Measurements from ENCODE around the gene PPP2R2D.
"Not testable (repeated sequence)": the region's sequence is repeated elsewhere in the genome, so short reads cannot be mapped to it uniquely, and the experiment has no call there.

PPP2R2D gene

GRCh38 chr10:131979821-131980270 is 79.0 kb downstream of the PPP2R2D start:
- no peak for DNase-seq (ENCODE audit: low read depth, low spot score)

GRCh38 chr10:131980321-131980720 is 79.5 kb downstream of the PPP2R2D start:
- no peak for DNase-seq (ENCODE audit: low read depth, low spot score)
- H3K4me3 ChIP-seq (ENCODE audit: low read length) = peak overlapping the region; percentile 90

More at GRCh38 chr10:131979821-131980270, 79.0 kb downstream of the PPP2R2D start:
- peak overlapping the region; percentile 90 for H3K4me3 ChIP-seq (ENCODE audit: low read length)

GRCh38 chr10:131980761-131981428 is 80.1 kb downstream of the PPP2R2D start:
- H3K4me3 ChIP-seq (ENCODE audit: low read length) = peak overlapping the region; percentile 90
- DNase-seq (ENCODE audit: low read depth, low spot score) = no peak

- peak; percentile 83 for DNase-seq (ENCODE audit: low read depth, low spot score)
- peak within 1 kb of the TSS; percentile 90 for H3K4me3 ChIP-seq (ENCODE audit: low read length)
Measured at GRCh38 chr10:131981429-131982184, 80.8 kb downstream of the PPP2R2D start, which contains the start of gene BNIP3. TSS of gene BNIP3 (minus strand) at chr10:131981923. CDS start at chr10:131981806, 117 bp downstream.

- DNase-seq (ENCODE audit: low read depth, low spot score) = no peak
- H3K4me3 ChIP-seq (ENCODE audit: low read length) = peak overlapping the region; percentile 56
Measured at GRCh38 chr10:131982185-131982756, 81.5 kb downstream of the PPP2R2D start.

GRCh38 chr10:131982796-131983195 is 82.0 kb downstream of the PPP2R2D start:
- peak overlapping the region; percentile 56 for H3K4me3 ChIP-seq (ENCODE audit: low read length)
- DNase-seq (ENCODE audit: low read depth, low spot score) = no peak

- DNase-seq (ENCODE audit: low read depth, low spot score) = no peak
- no peak overlapping the region for H3K4me3 ChIP-seq (ENCODE audit: low read length)
Measured at GRCh38 chr10:131983780-131984179, 83.0 kb downstream of the PPP2R2D start.

- not testable (repeated sequence) for H3K4me3 ChIP-seq (ENCODE audit: low read length); DNase-seq (ENCODE audit: low read depth, low spot score)
Measured at GRCh38 chr10:131986851-131987250, 86.0 kb downstream of the PPP2R2D start.

GRCh38 chr10:131987301-131987700 is 86.5 kb downstream of the PPP2R2D start:
- DNase-seq (ENCODE audit: low read depth, low spot score) = not testable (repeated sequence)

GRCh38 chr10:131987786-131988185 is 87.0 kb downstream of the PPP2R2D start:
- H3K4me3 ChIP-seq (ENCODE audit: low read length); DNase-seq (ENCODE audit: low read depth, low spot score): not testable (repeated sequence)

More at GRCh38 chr10:131987301-131987700, 86.5 kb downstream of the PPP2R2D start:
- not testable (repeated sequence) for H3K4me3 ChIP-seq (ENCODE audit: low read length)

GRCh38 chr10:131991726-131992125 is 90.9 kb downstream of the PPP2R2D start:
- no peak overlapping the region for H3K4me3 ChIP-seq (ENCODE audit: low read length)
- DNase-seq (ENCODE audit: low read depth, low spot score) = no peak

GRCh38 chr10:131993275-131993674 is 92.5 kb downstream of the PPP2R2D start:
- no peak for DNase-seq (ENCODE audit: low read depth, low spot score)
- no peak overlapping the region for H3K4me3 ChIP-seq (ENCODE audit: low read length)

GRCh38 chr10:131994435-131994834 is 93.6 kb downstream of the PPP2R2D start:
- H3K4me3 ChIP-seq (ENCODE audit: low read length) = no peak overlapping the region
- DNase-seq (ENCODE audit: low read depth, low spot score) = no peak

- DNase-seq (ENCODE audit: low read depth, low spot score) = no peak
- H3K4me3 ChIP-seq (ENCODE audit: low read length) = no peak overlapping the region
Measured at GRCh38 chr10:131996466-131997365, 95.9 kb downstream of the PPP2R2D start.

- no peak overlapping the region for H3K4me3 ChIP-seq (ENCODE audit: low read length)
- DNase-seq (ENCODE audit: low read depth, low spot score) = no peak
Measured at GRCh38 chr10:131997366-131998049, 96.7 kb downstream of the PPP2R2D start.

GRCh38 chr10:131998050-131998844 is 97.4 kb downstream of the PPP2R2D start:
- no peak for DNase-seq (ENCODE audit: low read depth, low spot score)
- no peak overlapping the region for H3K4me3 ChIP-seq (ENCODE audit: low read length)

- DNase-seq (ENCODE audit: low read depth, low spot score) = no peak
- no peak overlapping the region for H3K4me3 ChIP-seq (ENCODE audit: low read length)
Measured at GRCh38 chr10:131998845-131999681, 98.3 kb downstream of the PPP2R2D start.

Data from Jurkat, Clone E6-1 (cell line).